Keratinocyte (primary cell): ENCODE data around the gene MIR17HG.

Source experiments
- CTCF ChIP-seq, 3 experiments: IDR thresholded peaks in 1 of 3; conservative IDR thresholded peaks in 1 of 3; optimal IDR thresholded peaks in 1 of 3; 2 replicates in 2 of 3; 3 replicates in 1 of 3; pipeline versions ENCODE3 to v1.5.1; 2011; ENCODE audit warnings: low read length in 3 of 3, mild to moderate bottlenecking in 3 of 3, moderate library complexity in 2 of 3, control low read depth in 1 of 3, inconsistent platforms in 1 of 3; ENCODE audit not compliant: insufficient read depth in 2 of 3; ENCODE audit errors: extremely low read depth in 1 of 3
- EZH2 ChIP-seq: IDR thresholded peaks from one replicate; pipeline ENCODE4 v1.6.1; 2012; ENCODE audit warnings: inconsistent platforms, mild to moderate bottlenecking, low read length, moderate library complexity

GRCh38 chr13:91298060-91298459, 49.4 kb upstream of the MIR17HG start:
- TF ChIP-seq EZH2 (no peak), CTCF (optimal IDR thresholded peaks at IDR 0.05 in 1 of 3, IDR thresholded peaks at IDR 0.05 in 1 of 3, conservative IDR thresholded peaks at IDR 0.05 in 1 of 3; ENCODE audit: extremely low read depth in 1 of 3, insufficient read depth in 2 of 3, low read length in 3 of 3) (no peak)
